ENCODE data around the gene ALDH3B1. TPM values are rescaled to one million over a fixed set of nuclear protein-coding genes. Genes with fewer than 3 reads are reported as not detected.

The ALDH3B1 gene
- total RNA-seq, 1 experiment from 2014 or later, result 59.8 TPM

GRCh38 chr11:68053981-68054812 lies 44.1 kb downstream of the ALDH3B1 start:
- peaks cover 66% of the 10 kb centered on the region for H3K36me3 ChIP-seq
- H3K9me3 ChIP-seq (replicated peaks), result no peaks in the 10 kb centered on the region
- no peak overlapping the region for H3K4me3 ChIP-seq
- H3K4me1 ChIP-seq (replicated peaks), result peaks cover 11% of the 10 kb centered on the region
- H3K27me3 ChIP-seq (replicated peaks), result no peaks in the 10 kb centered on the region
- no peak for DNase-seq (ENCODE audit: low read depth in 1 of 2, low spot score in 2 of 2)
- no peak overlapping the region for H3K27ac ChIP-seq

DNA sequence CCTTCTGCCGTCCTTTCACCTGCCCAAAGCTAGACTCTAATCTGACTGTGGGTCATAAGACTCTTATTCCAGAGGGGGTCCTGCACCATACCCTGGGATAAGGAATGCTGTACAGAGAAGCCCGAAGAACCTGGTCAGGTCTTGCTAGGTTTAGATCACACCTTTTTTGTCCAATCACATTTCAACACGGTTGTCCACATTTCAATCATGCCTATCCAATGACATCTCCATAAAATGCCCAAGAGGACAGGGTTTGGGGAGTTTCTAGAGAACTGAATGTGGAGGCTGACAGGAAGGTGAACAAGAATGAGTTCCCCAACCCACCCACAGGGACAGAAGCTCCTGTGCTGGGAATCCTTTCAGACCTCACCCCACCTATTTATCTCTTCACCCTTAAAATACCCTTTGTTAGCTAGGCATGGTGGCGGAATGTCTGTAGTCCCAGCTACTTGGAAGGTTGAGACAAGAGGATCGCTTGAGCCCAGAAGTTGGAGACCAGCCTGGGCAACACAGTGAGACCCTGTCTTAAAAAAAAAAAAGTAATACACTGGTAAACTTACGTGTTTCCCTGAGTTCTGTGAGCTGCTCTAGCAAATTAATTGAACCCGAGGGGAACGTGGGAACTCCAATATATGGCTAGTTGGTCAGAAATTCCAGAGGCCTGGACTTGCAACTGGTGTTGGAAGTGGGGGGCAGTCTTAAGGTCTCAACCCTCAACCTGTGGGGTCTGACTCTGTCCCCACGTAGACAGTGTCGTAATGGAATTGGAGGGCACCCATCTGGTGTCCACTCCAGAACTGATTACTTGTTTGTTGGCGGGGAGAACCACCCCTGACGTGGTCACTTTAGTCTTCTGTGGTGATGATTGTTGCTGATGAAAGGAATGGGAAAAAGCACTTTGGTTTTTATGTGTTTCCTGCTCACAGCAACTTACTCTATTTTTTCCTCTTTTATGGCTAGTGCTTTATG lies 46.5 kb downstream of the ALDH3B1 start:
- Histone ChIP-seq H3K4me3 (no peak overlapping the region), H3K27me3 (replicated peaks) (no peaks in the 10 kb centered on the region), H3K27ac (no peak overlapping the region), H3K36me3 (peaks cover 62% of the 10 kb centered on the region), H3K4me1 (replicated peaks) (peaks cover 11% of the 10 kb centered on the region), H3K9me3 (replicated peaks) (no peaks in the 10 kb centered on the region)
- DNase-seq (ENCODE audit: low read depth in 1 of 2, low spot score in 2 of 2), result no peak

GRCh38 chr11:68057807-68058206 lies 47.7 kb downstream of the ALDH3B1 start:
- H3K27ac ChIP-seq, result no peak overlapping the region
- H3K9me3 ChIP-seq (replicated peaks), result no peaks in the 10 kb centered on the region
- no peak overlapping the region for H3K4me3 ChIP-seq

GRCh38 chr11:68061508-68061907 lies 51.4 kb downstream of the ALDH3B1 start:
- no peaks in the 10 kb centered on the region for H3K9me3 ChIP-seq (replicated peaks)
- H3K27ac ChIP-seq, result no peak overlapping the region
- no peak for DNase-seq (ENCODE audit: low read depth in 1 of 2, low spot score in 2 of 2)
- H3K4me1 ChIP-seq (replicated peaks), result no peaks in the 10 kb centered on the region
- no peaks in the 10 kb centered on the region for H3K27me3 ChIP-seq (replicated peaks)
- H3K36me3 ChIP-seq, result peaks cover 80% of the 10 kb centered on the region
- no peak overlapping the region for H3K4me3 ChIP-seq

More at GRCh38 chr11:68057807-68058206, 47.7 kb downstream of the ALDH3B1 start:
- H3K36me3 ChIP-seq, result peaks cover 62% of the 10 kb centered on the region
- no peak for DNase-seq (ENCODE audit: low read depth in 1 of 2, low spot score in 2 of 2)
- peaks cover 11% of the 10 kb centered on the region for H3K4me1 ChIP-seq (replicated peaks)
- no peaks in the 10 kb centered on the region for H3K27me3 ChIP-seq (replicated peaks)

DNA sequence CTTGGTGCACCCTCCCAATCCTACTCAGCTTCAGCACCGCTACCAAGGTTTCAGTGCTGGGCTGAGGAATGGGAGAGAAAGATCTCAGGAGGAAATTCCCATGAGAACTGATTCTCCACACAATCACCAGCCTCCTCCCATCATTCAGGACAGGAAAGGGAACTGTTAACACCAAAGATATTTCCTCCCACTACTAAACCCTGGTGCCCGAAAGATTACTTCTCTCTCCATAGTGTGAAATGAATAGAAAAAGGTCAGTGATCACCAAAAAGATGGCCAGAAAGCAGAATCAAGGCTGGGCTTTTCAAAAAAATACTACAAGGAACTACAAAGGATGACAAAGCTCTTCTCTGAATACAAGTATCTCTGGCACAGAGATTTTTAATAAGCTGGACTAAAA lies 54.8 kb downstream of the ALDH3B1 start:
- Histone ChIP-seq H3K27me3 (replicated peaks) (no peaks in the 10 kb centered on the region), H3K9me3 (replicated peaks) (no peaks in the 10 kb centered on the region), H3K4me3 (no peak overlapping the region), H3K27ac (no peak overlapping the region), H3K4me1 (replicated peaks) (no peaks in the 10 kb centered on the region), H3K36me3 (peaks cover 92% of the 10 kb centered on the region)
- DNase-seq (ENCODE audit: low read depth in 1 of 2, low spot score in 2 of 2), result no peak

DNA sequence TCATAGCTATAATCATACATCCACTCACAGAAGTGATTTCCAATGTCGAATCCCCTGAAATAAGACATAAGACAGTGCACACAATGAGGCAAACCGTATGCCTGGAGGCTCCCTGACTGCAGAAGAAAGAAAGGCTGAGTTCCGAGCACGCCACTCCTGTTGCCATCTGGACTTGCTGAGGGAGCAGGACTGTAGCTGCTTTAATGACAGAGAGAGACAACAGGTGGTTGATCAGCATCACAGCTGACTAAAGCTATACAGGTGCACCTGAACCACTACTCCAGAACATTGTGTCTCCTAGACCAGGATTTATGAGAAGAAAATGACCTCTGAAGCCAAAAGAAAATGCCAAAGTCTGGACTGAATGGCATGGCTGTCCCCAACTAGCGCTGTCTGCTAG lies 55.7 kb downstream of the ALDH3B1 start:
- H3K36me3 ChIP-seq, result peaks cover 93% of the 10 kb centered on the region

DNA sequence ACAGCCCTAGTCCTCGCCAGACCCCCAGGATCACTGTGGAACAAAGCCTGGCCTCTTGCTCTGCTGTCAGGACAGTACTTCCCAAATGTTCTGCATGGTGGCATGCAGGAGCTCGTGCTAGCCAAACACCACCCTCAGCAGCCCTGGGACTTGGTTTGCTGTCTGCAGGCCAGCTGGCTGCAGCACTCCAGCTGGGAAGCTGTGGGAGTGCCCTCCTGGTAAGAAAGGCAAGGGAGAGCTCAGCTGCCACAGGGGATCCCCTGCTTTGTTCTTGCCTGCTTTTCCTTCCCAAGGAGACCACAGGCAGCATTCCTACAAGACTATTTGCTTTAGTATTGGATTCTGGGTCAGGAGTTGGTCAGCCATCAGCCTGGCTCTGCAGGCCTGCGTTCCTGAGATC lies 56.6 kb downstream of the ALDH3B1 start:
- no peaks in the 10 kb centered on the region for H3K27me3 ChIP-seq (replicated peaks)
- peaks cover 94% of the 10 kb centered on the region for H3K36me3 ChIP-seq
- no peaks in the 10 kb centered on the region for H3K4me1 ChIP-seq (replicated peaks)
- no peak overlapping the region for H3K27ac ChIP-seq
- no peaks in the 10 kb centered on the region for H3K9me3 ChIP-seq (replicated peaks)
- no peak for DNase-seq (ENCODE audit: low read depth in 1 of 2, low spot score in 2 of 2)
- no peak overlapping the region for H3K4me3 ChIP-seq

More for the DNA sequence above, 55.7 kb downstream of the ALDH3B1 start:
- no peaks in the 10 kb centered on the region for H3K9me3 ChIP-seq (replicated peaks)
- H3K27ac ChIP-seq, result no peak overlapping the region
- H3K27me3 ChIP-seq (replicated peaks), result no peaks in the 10 kb centered on the region
- H3K4me1 ChIP-seq (replicated peaks), result no peaks in the 10 kb centered on the region
- no peak overlapping the region for H3K4me3 ChIP-seq
- DNase-seq (ENCODE audit: low read depth in 1 of 2, low spot score in 2 of 2), result no peak

DNA sequence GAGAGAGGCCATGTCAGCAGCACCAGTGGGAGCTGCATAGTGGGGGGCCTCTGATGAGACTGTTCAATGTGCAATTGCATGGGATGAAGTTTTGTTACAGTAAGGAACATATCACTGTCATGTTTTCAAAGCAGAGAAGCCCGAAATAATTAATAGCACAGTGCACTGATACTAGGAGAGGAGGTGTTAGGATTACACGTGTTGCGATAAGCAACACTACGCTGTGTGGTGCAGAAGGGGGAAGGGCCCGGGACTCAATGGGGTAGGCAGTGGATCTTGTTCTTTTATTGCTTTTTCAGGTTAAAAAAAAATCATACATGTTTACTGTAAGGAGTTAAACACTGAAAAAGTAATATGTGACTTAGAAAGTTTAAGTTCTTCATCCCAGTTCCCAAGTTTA lies 57.9 kb downstream of the ALDH3B1 start:
- Histone ChIP-seq H3K27me3 (replicated peaks) (no peaks in the 10 kb centered on the region), H3K4me1 (replicated peaks) (no peaks in the 10 kb centered on the region), H3K36me3 (peaks cover 86% of the 10 kb centered on the region), H3K27ac (no peak overlapping the region), H3K9me3 (replicated peaks) (no peaks in the 10 kb centered on the region), H3K4me3 (no peak overlapping the region)
- DNase-seq (ENCODE audit: low read depth in 1 of 2, low spot score in 2 of 2), result peak in 1 of 2 experiments; percentile 34

GRCh38 chr11:68071281-68072048 lies 61.3 kb downstream of the ALDH3B1 start:
- no peaks in the 10 kb centered on the region for H3K27me3 ChIP-seq (replicated peaks)
- peaks cover 80% of the 10 kb centered on the region for H3K36me3 ChIP-seq

GRCh38 chr11:68074584-68075352 lies 64.6 kb downstream of the ALDH3B1 start:
- no peaks in the 10 kb centered on the region for H3K27me3 ChIP-seq (replicated peaks)
- peak in 1 of 2 experiments; percentile 35 for DNase-seq (ENCODE audit: low read depth in 1 of 2, low spot score in 2 of 2)
- no peak overlapping the region for H3K4me3 ChIP-seq

More at GRCh38 chr11:68071281-68072048, 61.3 kb downstream of the ALDH3B1 start:
- Histone ChIP-seq H3K4me1 (replicated peaks) (no peaks in the 10 kb centered on the region), H3K4me3 (no peak overlapping the region), H3K27ac (no peak overlapping the region), H3K9me3 (replicated peaks) (no peaks in the 10 kb centered on the region)
- peak in 1 of 2 experiments; percentile 43 for DNase-seq (ENCODE audit: low read depth in 1 of 2, low spot score in 2 of 2)

GRCh38 chr11:68076371-68077042 lies 66.4 kb downstream of the ALDH3B1 start:
- H3K27ac ChIP-seq, result no peak overlapping the region
- H3K4me1 ChIP-seq (replicated peaks), result no peaks in the 10 kb centered on the region
- peak in 1 of 2 experiments; percentile 45 for DNase-seq (ENCODE audit: low read depth in 1 of 2, low spot score in 2 of 2)
- H3K9me3 ChIP-seq (replicated peaks), result no peaks in the 10 kb centered on the region
- peaks cover 56% of the 10 kb centered on the region for H3K36me3 ChIP-seq
- H3K4me3 ChIP-seq, result no peak overlapping the region
- no peaks in the 10 kb centered on the region for H3K27me3 ChIP-seq (replicated peaks)

More at GRCh38 chr11:68074584-68075352, 64.6 kb downstream of the ALDH3B1 start:
- Histone ChIP-seq H3K27ac (no peak overlapping the region), H3K36me3 (peaks cover 56% of the 10 kb centered on the region), H3K4me1 (replicated peaks) (no peaks in the 10 kb centered on the region), H3K9me3 (replicated peaks) (no peaks in the 10 kb centered on the region)
